PC-3 (cell line): ENCODE results near the gene SHROOM2. TPM values are rescaled to one million over a fixed set of nuclear protein-coding genes. Genes with fewer than 3 reads are reported as not detected.

Source experiments
- ATAC-seq: fragments of 200-7000 bp; cut with Tn5 transposase; 2 replicates; pipeline ENCODE4 v1.9.1; 2020; ENCODE audit warnings: mild to moderate bottlenecking, moderate library complexity
- BruUV-seq: library from RNA; stranded (reverse); fragments of 400-500 nt; replicated peaks from 2 replicates; lab custom pipeline; 2021; lab: Mats Ljungman, UMichigan
- CTCF ChIA-PET: fragments of 300-600 bp; sonication (Branson Sonifier 250); formaldehyde crosslinking; loops from one replicate; lab custom pipeline; 2022; ENCODE audit warnings: antibody characterized with exemption; lab: Charles Lee
- POLR2A ChIA-PET: fragments of 300-600 bp; sonication (Branson Sonifier 250); formaldehyde crosslinking; loops from one replicate; lab custom pipeline; 2022; ENCODE audit warnings: antibody characterized with exemption; ENCODE audit not compliant: unreplicated experiment; lab: Charles Lee
- DNase-seq: peaks from one replicate; pipeline ENCODE4 v3.0.0-alpha.2; 2015
- H2AFZ ChIP-seq: fragments of 300-600 bp; sonication (generic); 2 replicates; pipeline ENCODE4 v1.6.0; 2016; ENCODE audit warnings: antibody characterized with exemption, low read length
- H3F3A ChIP-seq: fragments of 300-600 bp; sonication (generic); one replicate; pipeline ENCODE4 v1.6.0; 2017; ENCODE audit warnings: antibody characterized with exemption, low read length, control low read depth, mild to moderate bottlenecking; ENCODE audit not compliant: unreplicated experiment
- H3K27ac ChIP-seq: fragments of 300-600 bp; sonication (generic); 2 replicates; pipeline ENCODE4 v1.5.1; 2016; ENCODE audit warnings: mild to moderate bottlenecking, low read length
- H3K27me3 ChIP-seq: fragments of 300-600 bp; sonication (generic); 2 replicates; pipeline ENCODE4 v1.6.1; 2016; ENCODE audit warnings: low read length, mixed read lengths
- H3K36me3 ChIP-seq: fragments of 300-600 bp; sonication (generic); 2 replicates; pipeline ENCODE4 v1.6.1; 2016; ENCODE audit warnings: low read depth, mixed run types, low read length, mixed read lengths
- H3K4me1 ChIP-seq: fragments of 300-600 bp; sonication (generic); 2 replicates; pipeline ENCODE4 v1.5.1; 2016; ENCODE audit warnings: low read length; ENCODE audit not compliant: insufficient read depth
- H3K4me2 ChIP-seq: fragments of 300-600 bp; sonication (generic); 2 replicates; pipeline ENCODE4 v1.6.0; 2016; ENCODE audit warnings: low read length
- H3K4me3 ChIP-seq: fragments of 300-600 bp; sonication (generic); 2 replicates; pipeline ENCODE4 v1.5.1; 2016; ENCODE audit warnings: mild to moderate bottlenecking, low read length, mixed read lengths
- H3K79me2 ChIP-seq: fragments of 300-600 bp; sonication (generic); 2 replicates; pipeline ENCODE4 v1.6.1; 2017; ENCODE audit warnings: low read length, mixed read lengths
- H3K9ac ChIP-seq: fragments of 300-600 bp; sonication (generic); 2 replicates; pipeline ENCODE4 v1.6.0; 2016; ENCODE audit warnings: mild to moderate bottlenecking, low read length
- H3K9me2 ChIP-seq: fragments of 300-600 bp; sonication (generic); replicated peaks from 2 replicates; pipeline ENCODE4 v1.6.1; 2016; ENCODE audit warnings: mixed run types, low read length, mixed read lengths
- H3K9me3 ChIP-seq: fragments of 300-600 bp; sonication (generic); 2 replicates; pipeline ENCODE4 v1.6.1; 2016; ENCODE audit warnings: low read length, mixed read lengths
- H4K20me1 ChIP-seq: fragments of 300-600 bp; sonication (generic); 2 replicates; pipeline ENCODE4 v1.6.1; 2016; ENCODE audit warnings: low read length, mixed read lengths
- EZH2 ChIP-seq: fragments of 300-600 bp; sonication (generic); IDR thresholded peaks from one replicate; pipeline ENCODE4 v1.6.1; 2017; ENCODE audit warnings: antibody characterized with exemption, mild to moderate bottlenecking, low read length; ENCODE audit not compliant: unreplicated experiment
- EZH2phosphoT487 ChIP-seq: fragments of 300-600 bp; sonication (generic); IDR thresholded peaks from 2 replicates; pipeline ENCODE4 v1.6.1; 2018; ENCODE audit warnings: mild to moderate bottlenecking, antibody characterized with exemption, low read length, borderline replicate concordance
- intact Hi-C: fragments of 100-400 bp; cut with micrococcal nuclease; formaldehyde crosslinking; loops from 2 replicates; pipeline ENCODE4 v1.9.0; 2023
- total RNA-seq: library from RNA; depleted of rRNA; stranded (reverse); fragments of >200 nt; gene quantifications from 2 replicates; pipeline ENCODE4 v1.2.3, GENCODE V29; 2014
- TF ChIP-seq, protein P1 (sequence below): fragments of 300-600 bp; sonication (generic); conservative IDR thresholded peaks from 2 replicates; pipeline ENCODE4 v1.5.1; 2017; ENCODE audit warnings: antibody characterized with exemption, low read depth, mild to moderate bottlenecking, low read length

SHROOM2 gene
- total RNA-seq, 1 experiment from 2014 or later = 6.5 TPM

DNA sequence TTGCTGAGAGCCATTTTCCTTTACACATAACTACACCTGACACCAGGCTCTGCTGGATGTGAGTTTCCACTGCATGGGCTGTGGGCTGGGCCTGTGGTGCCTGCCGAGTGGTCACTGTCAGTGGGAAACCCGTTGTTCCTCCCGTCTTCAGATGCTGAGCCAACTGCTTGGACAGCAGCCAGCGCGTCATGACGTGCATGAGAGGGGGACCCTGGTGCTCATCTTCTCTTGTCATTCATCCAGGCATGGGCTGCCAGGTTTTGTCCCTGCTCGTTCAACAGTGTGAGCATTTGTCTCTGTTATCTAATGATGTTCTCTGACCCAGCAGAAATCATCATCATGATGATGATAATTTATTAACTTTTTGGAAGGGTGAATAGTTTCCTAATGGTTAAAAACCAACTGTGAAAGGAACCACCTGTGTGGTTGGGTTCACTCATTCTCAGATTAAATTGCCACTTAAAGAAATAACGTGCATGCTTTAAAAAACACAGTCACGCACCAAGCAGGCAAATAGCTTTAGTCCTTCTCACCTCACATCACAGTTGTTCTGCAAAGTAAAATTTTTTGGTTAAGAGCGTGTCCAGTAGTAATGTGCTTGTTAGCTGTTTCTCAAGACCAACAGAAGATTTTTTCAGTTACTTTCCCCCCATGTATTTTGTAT, 161.0 kb downstream of the SHROOM2 start:
- H3K27me3 ChIP-seq = no peaks in the 10 kb centered on the region
- no peaks in the 10 kb centered on the region for H3F3A ChIP-seq
- intact Hi-C loops = no loop called here
- no peaks in the 10 kb centered on the region for H3K4me1 ChIP-seq
- BruUV-seq = no TSS peak
- ChIA-PET CTCF (no interaction called here), POLR2A (no interaction called here)
- H3K9ac ChIP-seq = no peak overlapping the region
- no peaks in the 10 kb centered on the region for H3K36me3 ChIP-seq
- no peak overlapping the region for H2AFZ ChIP-seq
- TF ChIP-seq, protein P1, sequence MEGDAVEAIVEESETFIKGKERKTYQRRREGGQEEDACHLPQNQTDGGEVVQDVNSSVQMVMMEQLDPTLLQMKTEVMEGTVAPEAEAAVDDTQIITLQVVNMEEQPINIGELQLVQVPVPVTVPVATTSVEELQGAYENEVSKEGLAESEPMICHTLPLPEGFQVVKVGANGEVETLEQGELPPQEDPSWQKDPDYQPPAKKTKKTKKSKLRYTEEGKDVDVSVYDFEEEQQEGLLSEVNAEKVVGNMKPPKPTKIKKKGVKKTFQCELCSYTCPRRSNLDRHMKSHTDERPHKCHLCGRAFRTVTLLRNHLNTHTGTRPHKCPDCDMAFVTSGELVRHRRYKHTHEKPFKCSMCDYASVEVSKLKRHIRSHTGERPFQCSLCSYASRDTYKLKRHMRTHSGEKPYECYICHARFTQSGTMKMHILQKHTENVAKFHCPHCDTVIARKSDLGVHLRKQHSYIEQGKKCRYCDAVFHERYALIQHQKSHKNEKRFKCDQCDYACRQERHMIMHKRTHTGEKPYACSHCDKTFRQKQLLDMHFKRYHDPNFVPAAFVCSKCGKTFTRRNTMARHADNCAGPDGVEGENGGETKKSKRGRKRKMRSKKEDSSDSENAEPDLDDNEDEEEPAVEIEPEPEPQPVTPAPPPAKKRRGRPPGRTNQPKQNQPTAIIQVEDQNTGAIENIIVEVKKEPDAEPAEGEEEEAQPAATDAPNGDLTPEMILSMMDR = no peak
- TF ChIP-seq EZH2phosphoT487 (no peak), EZH2 (no peak)
- no peaks in the 10 kb centered on the region for H3K9me3 ChIP-seq
- no peaks in the 10 kb centered on the region for H4K20me1 ChIP-seq
- DNase-seq = no peak
- no peak overlapping the region for H3K4me2 ChIP-seq
- no peak for ATAC-seq
- no peaks in the 10 kb centered on the region for H3K9me2 ChIP-seq
- H3K4me3 ChIP-seq = no peak overlapping the region
- H3K79me2 ChIP-seq = no peaks in the 10 kb centered on the region
- H3K27ac ChIP-seq = no peak overlapping the region

GRCh38 chrX:9948406-9948805, 162.2 kb downstream of the SHROOM2 start:
- Histone ChIP-seq H3K79me2 (no peaks in the 10 kb centered on the region), H3K9me2 (no peaks in the 10 kb centered on the region), H4K20me1 (no peaks in the 10 kb centered on the region), H2AFZ (no peak overlapping the region), H3K36me3 (no peaks in the 10 kb centered on the region), H3F3A (no peaks in the 10 kb centered on the region), H3K4me1 (no peaks in the 10 kb centered on the region), H3K9ac (no peak overlapping the region), H3K9me3 (no peaks in the 10 kb centered on the region), H3K27me3 (no peaks in the 10 kb centered on the region), H3K27ac (no peak overlapping the region), H3K4me3 (no peak overlapping the region), H3K4me2 (no peak overlapping the region)
- no TSS peak for BruUV-seq
- CTCF ChIA-PET = no interaction called here
- intact Hi-C loops = no loop called here
- ATAC-seq = no peak
- TF ChIP-seq, protein P1 = no peak
- no peak for TF ChIP-seq EZH2phosphoT487
- no peak for TF ChIP-seq EZH2
- DNase-seq = no peak
- POLR2A ChIA-PET = no interaction called here

DNA sequence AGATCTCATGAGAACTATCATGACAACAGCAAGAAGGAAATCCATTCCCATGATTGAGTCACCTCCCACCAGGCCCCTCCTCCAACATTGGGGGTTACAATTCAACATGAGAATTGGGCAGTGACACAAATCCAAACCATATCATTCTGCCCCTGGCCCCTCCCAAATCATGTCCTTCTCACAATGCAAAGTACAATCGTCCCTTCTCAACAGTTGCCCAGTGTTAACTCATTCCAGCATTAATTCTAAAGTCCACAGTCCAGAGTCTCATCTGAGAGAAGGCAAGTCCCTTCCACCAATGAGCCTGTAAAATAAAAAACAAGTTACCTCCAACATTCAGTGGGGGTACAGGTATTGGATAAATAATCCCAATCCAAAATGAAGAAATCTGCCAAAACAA, 166.1 kb downstream of the SHROOM2 start:
- Histone ChIP-seq H3K27ac (no peak overlapping the region), H3K9me2 (no peaks in the 10 kb centered on the region), H3K4me1 (no peaks in the 10 kb centered on the region), H3K36me3 (no peaks in the 10 kb centered on the region), H4K20me1 (no peaks in the 10 kb centered on the region), H3F3A (no peaks in the 10 kb centered on the region), H3K79me2 (no peaks in the 10 kb centered on the region), H3K9me3 (no peaks in the 10 kb centered on the region), H3K4me2 (no peak overlapping the region), H3K9ac (no peak overlapping the region), H3K27me3 (no peaks in the 10 kb centered on the region), H3K4me3 (no peak overlapping the region), H2AFZ (no peak overlapping the region)
- POLR2A ChIA-PET = no interaction called here
- TF ChIP-seq, protein P1 = no peak
- TF ChIP-seq EZH2 (no peak), EZH2phosphoT487 (no peak)
- CTCF ChIA-PET = no interaction called here
- intact Hi-C loops = no loop called here
- no TSS peak for BruUV-seq
- ATAC-seq = no peak
- no peak for DNase-seq
